K562 (cell line): ENCODE results near the gene ANO10. TPM values are rescaled to one million over a fixed set of nuclear protein-coding genes. Genes with fewer than 3 reads are reported as not detected.
A peak's percentile ranks its signal among the peaks of the same experiment; 100 is the strongest.
"Not testable (repeated sequence)": the region's sequence is repeated elsewhere in the genome, so short reads cannot be mapped to it uniquely, and the experiment has no call there.

Experiments
- ATAC-seq: fragments of 200-7000 bp; cut with Tn5 transposase; 3 replicates; pipeline ENCODE4 v1.9.1; 2020; ENCODE audit warnings: moderate library complexity
- BruUV-seq: library from RNA; stranded (reverse); fragments of 400-500 nt; replicated peaks from 2 replicates; lab custom pipeline; 2021; lab: Mats Ljungman, UMichigan
- CTCF ChIA-PET: fragments of 300-600 bp; formaldehyde crosslinking; extraction: SDS; loops from one replicate; lab custom pipeline; 2021; ENCODE audit warnings: low intra/inter-chr PET ratio; lab: Yijun Ruan, JAX
- POLR2A ChIA-PET: fragments of 300-600, 350-650 bp; sonication (Branson Sonifier 250); formaldehyde crosslinking; extraction: SDS; loops from one replicate; lab custom pipeline; 2021; ENCODE audit warnings: antibody characterized with exemption, inconsistent platforms; lab: Yijun Ruan, JAX
- DNase-seq, 4 experiments: peaks; one replicate each; pipeline versions ENCODE4 v3.0.0 to v3.0.0-alpha.2; 2011 to 2018; ENCODE audit warnings: low spot score in 3 of 4, mixed read lengths in 3 of 4; ENCODE audit errors: extremely low read depth in 1 of 4
- FAIRE-seq: peaks from 2 replicates; lab custom pipeline; 2011; peaks lifted over from hg19 to GRCh38; lab: Jason Lieb, UNC
- H2AFZ ChIP-seq: 2 replicates; pipeline ENCODE4 v1.6.0; 2011; ENCODE audit warnings: low read depth, low read length, control low read depth, inconsistent platforms
- H3K27ac ChIP-seq: fragments of 200-600 bp; 3 replicates; pipeline ENCODE4 v1.8.0; 2011; ENCODE audit warnings: low read depth, mild to moderate bottlenecking, control low read depth, inconsistent platforms, low read length, moderate library complexity, mixed read lengths; ENCODE audit errors: extremely low read depth
- H3K27me3 ChIP-seq, 2 experiments: fragments of 300-600 bp in 1 of 2; 2 replicates in 1 of 2; 3 replicates in 1 of 2; pipeline versions ENCODE4 v1.6.0 to v1.8.0; 2011; ENCODE audit warnings: inconsistent platforms in 2 of 2, low read length in 2 of 2, mild to moderate bottlenecking in 1 of 2, mixed read lengths in 1 of 2, moderate library complexity in 1 of 2; ENCODE audit not compliant: control insufficient read depth in 2 of 2, insufficient read depth in 2 of 2
- H3K36me3 ChIP-seq: fragments of 300-600 bp; 3 replicates; pipeline ENCODE4 v1.8.0; 2011; ENCODE audit warnings: mild to moderate bottlenecking, low read length, inconsistent platforms; ENCODE audit not compliant: control insufficient read depth, insufficient read depth
- H3K4me1 ChIP-seq, 2 experiments: fragments of 200-600 bp in 1 of 2; replicated peaks in 1 of 2; 2 replicates in 1 of 2; 3 replicates in 1 of 2; pipeline versions ENCODE4 v1.5.1 to v1.8.0; 2011; ENCODE audit warnings: inconsistent platforms in 2 of 2, low read length in 2 of 2, mild to moderate bottlenecking in 1 of 2, mixed read lengths in 1 of 2, moderate library complexity in 1 of 2; ENCODE audit not compliant: control insufficient read depth in 2 of 2, insufficient read depth in 2 of 2
- H3K4me2 ChIP-seq: 2 replicates; pipeline ENCODE4 v1.6.1; 2011; ENCODE audit warnings: low read length, control low read depth, inconsistent platforms, mixed read lengths; ENCODE audit not compliant: insufficient read depth
- H3K4me3 ChIP-seq: fragments of 200-600 bp; sonication (generic), shearing (Covaris generic); 2 replicates; pipeline ENCODE4 v1.5.1; 2016; ENCODE audit warnings: control low read depth, inconsistent platforms
- H3K79me2 ChIP-seq: fragments of 200-600 bp; 3 replicates; pipeline ENCODE4 v1.8.0; 2011; ENCODE audit warnings: low read length, inconsistent platforms; ENCODE audit not compliant: control insufficient read depth, insufficient read depth
- H3K9ac ChIP-seq, 2 experiments: 2 replicates each; pipeline versions ENCODE4 v1.6.0 to v1.6.1; 2011; ENCODE audit warnings: low read depth in 2 of 2, low read length in 2 of 2, control low read depth in 1 of 2, inconsistent platforms in 1 of 2, mild to moderate bottlenecking in 1 of 2, mixed read lengths in 1 of 2; ENCODE audit not compliant: insufficient read depth in 1 of 2
- H3K9me1 ChIP-seq: one replicate; pipeline ENCODE4 v1.6.0; 2011; ENCODE audit warnings: inconsistent platforms, mild to moderate bottlenecking, low read length, moderate library complexity; ENCODE audit not compliant: control insufficient read depth, insufficient read depth
- H3K9me3 ChIP-seq: replicated peaks from 2 replicates; pipeline ENCODE4 v1.5.1; 2011; ENCODE audit warnings: low read depth, low read length, inconsistent platforms; ENCODE audit not compliant: control insufficient read depth, insufficient read depth
- H4K20me1 ChIP-seq: replicated peaks from 2 replicates; pipeline ENCODE4 v1.6.1; 2011; ENCODE audit warnings: low read length, inconsistent platforms, mixed read lengths; ENCODE audit not compliant: control insufficient read depth, insufficient read depth
- ATF3 ChIP-seq, 2 experiments: fragments of 450-650 bp in 1 of 2; sonication (generic) in 1 of 2; formaldehyde crosslinking in 1 of 2; IDR thresholded peaks in 1 of 2; conservative IDR thresholded peaks in 1 of 2; 2 replicates each; pipeline versions ENCODE4 v1.6.1 to v1.8.1; 2016 to 2023; ENCODE audit warnings: mild to moderate bottlenecking in 2 of 2, moderate library complexity in 2 of 2, inconsistent platforms in 1 of 2, missing genetic modification reagents in 1 of 2
- HMBOX1 ChIP-seq: sonication (generic); IDR thresholded peaks from 2 replicates; pipeline ENCODE4 v1.6.1; 2016
- ZNF324 ChIP-seq: fragments of 250-450 bp; sonication (Bioruptor Pico); IDR thresholded peaks from 2 replicates; pipeline ENCODE4 v1.4.0; 2020; ENCODE audit warnings: mild to moderate bottlenecking
- ZNF507 ChIP-seq: conservative IDR thresholded peaks from 2 replicates; pipeline ENCODE4 v1.6.1; 2017; ENCODE audit warnings: missing genetic modification characterization, missing compliant biosample characterization
- WGBS: fragments of 100-300 bp; shearing (Covaris generic); methylation state at CpG from one replicate; pipeline ENCODE4 v1.1.6; 2016; ENCODE audit warnings: low coverage, mixed read lengths; ENCODE audit not compliant: insufficient coverage; ENCODE audit errors: missing lambda C conversion rate; 5-methylcytosine and 5-hydroxymethylcytosine counted together
- in situ Hi-C: fragments of 300-500 bp; cut with MboI; formaldehyde crosslinking; loops from 4 replicates; pipeline ENCODE4 v1.15.0; 2018; ENCODE audit warnings: inconsistent platforms, mixed read lengths
- intact Hi-C: fragments of 100-400 bp; cut with micrococcal nuclease; formaldehyde crosslinking; loops from 2 replicates; pipeline ENCODE4 v1.14.2; 2022
- polyA plus RNA-seq, 8 experiments: library from polyadenylated mRNA; depleted of rRNA in 4 of 8; stranded (reverse) in 5 of 8; unstranded in 3 of 8; fragments of >200 nt; fragmentation: Nextera tagmentation in 2 of 8; fragmentation: Illumina TruSeq in 1 of 8; extraction: Ambion mirVana in 2 of 8; extraction: Trizol in 1 of 8; gene quantifications; 2 replicates each; pipeline versions ENCODE4 v1.2.1 to v1.2.3, GENCODE V29; 2011 to 2014; ENCODE audit warnings: inconsistent platforms in 1 of 8, missing spikeins in 1 of 8
- total RNA-seq, 7 experiments: library from RNA; depleted of rRNA in 6 of 7; stranded (reverse); fragments of >200 nt in 6 of 7; fragmentation: Illumina TruSeq in 2 of 7; extraction: Trizol in 2 of 7; gene quantifications; 2 replicates each; pipeline versions ENCODE4 v1.2.1 to v1.2.3, GENCODE V29; 2011 to 2021; ENCODE audit warnings: low replicate concordance in 1 of 7

ANO10 gene
- total and polyA plus RNA-seq, 9 of the 15 experiments (the other 6 are each of a cell fraction or from before 2014, with no cell fraction given): 6.4 to 46.0 (median 32.3) TPM

GRCh38 chr3:43361077-43361476 is 260.7 kb downstream of the ANO10 start (continued):
- TF ChIP-seq HMBOX1: no peak

- H3K27me3 ChIP-seq; H3K36me3 ChIP-seq; H3K9me3 ChIP-seq; intact Hi-C loops; H3K4me1 ChIP-seq; DNase-seq; H2AFZ ChIP-seq; H4K20me1 ChIP-seq; H3K79me2 ChIP-seq; CTCF ChIA-PET; in situ Hi-C loops; ATAC-seq; BruUV-seq; H3K9ac ChIP-seq; H3K27ac ChIP-seq; H3K4me3 ChIP-seq; FAIRE-seq; H3K4me2 ChIP-seq; H3K9me1 ChIP-seq; TF ChIP-seq ATF3 (CRISPR knock-in tag; conservative IDR thresholded peaks at IDR 0.05): not testable (repeated sequence)
- 0 out of 2 replicates have a peak, but pooled peaks have one; percentile 31 for TF ChIP-seq ZNF507 (tag)
- TF ChIP-seq ATF3 (IDR thresholded peaks at IDR 0.05): 0 out of 2 replicates have a peak, but pooled peaks have one; percentile 10
- peak; percentile 95 for TF ChIP-seq ZNF324 (CRISPR knock-in tag)
- 5% methylated on average over 2 of the region's 2 CpGs for WGBS
- POLR2A ChIA-PET: interaction anchor here (0.7 to 1.9 kb wide), 3 partner anchors 11 to 395 kb away, joined by 3 to 5 read pairs (median 4); no protein-coding TSS in a partner anchor
These were observed 265.8 kb downstream of the ANO10 start for GRCh38 chr3:43356033-43356432.
